Natural killer cell (primary cell): ENCODE data around the gene LILRB3. TPM values are rescaled to one million over a fixed set of nuclear protein-coding genes. Genes with fewer than 3 reads are reported as not detected.

ENCODE experiments used
- ATAC-seq, 3 donors: fragments of 150-1000 bp in 2 of 3; fragments of 200-7000 bp in 1 of 3; cut with Tn5 transposase; 1 replicate in 1 of 3; 2 replicates in 2 of 3; pipeline ENCODE4 v1.10.0; 2021; ENCODE audit warnings: mild to moderate bottlenecking in 2 of 3, moderate library complexity in 2 of 3
- DNase-seq, 2 donors: peaks; one replicate each; pipeline versions ENCODE4 v3.0.0 to v3.0.0-alpha.2; 2013 to 2021; ENCODE audit warnings: mixed read lengths in 1 of 2
- H3K27ac ChIP-seq: one replicate; pipeline ENCODE4 v1.5.1; 2013; ENCODE audit warnings: mild to moderate bottlenecking, low read length
- H3K27me3 ChIP-seq: one replicate; pipeline ENCODE4 v1.6.1; 2013; ENCODE audit warnings: low read length; ENCODE audit not compliant: control insufficient read depth, insufficient read depth
- H3K36me3 ChIP-seq: one replicate; pipeline ENCODE4 v1.6.1; 2013; ENCODE audit warnings: low read length; ENCODE audit not compliant: control insufficient read depth, insufficient read depth
- H3K4me1 ChIP-seq: one replicate; pipeline ENCODE4 v1.6.1; 2013; ENCODE audit warnings: low read length; ENCODE audit not compliant: control insufficient read depth, insufficient read depth
- H3K4me3 ChIP-seq: one replicate; pipeline ENCODE4 v1.5.1; 2013; ENCODE audit warnings: low read length
- H3K9me3 ChIP-seq: one replicate; pipeline ENCODE4 v1.6.1; 2013; ENCODE audit warnings: low read length; ENCODE audit not compliant: control insufficient read depth, insufficient read depth
- H3K27ac Mint-ChIP-seq, 2 donors: one replicate each; pipeline ENCODE4 v1.8.0; 2022; ENCODE audit warnings: mild to moderate bottlenecking in 2 of 2, mixed read lengths in 2 of 2, moderate library complexity in 1 of 2
- H3K27me3 Mint-ChIP-seq, 2 donors: one replicate each; pipeline ENCODE4 v1.8.0; 2022; ENCODE audit warnings: low read depth in 2 of 2, mixed read lengths in 2 of 2
- H3K36me3 Mint-ChIP-seq: one replicate; pipeline ENCODE4 v1.8.0; 2022; ENCODE audit warnings: mixed read lengths
- H3K4me1 Mint-ChIP-seq, 2 donors: one replicate each; pipeline ENCODE4 v1.8.0; 2022; ENCODE audit warnings: mixed read lengths in 2 of 2
- H3K4me3 Mint-ChIP-seq: one replicate; pipeline ENCODE4 v1.8.0; 2022; ENCODE audit warnings: mild to moderate bottlenecking, moderate library complexity, mixed read lengths
- H3K9me3 Mint-ChIP-seq, 2 donors: one replicate each; pipeline ENCODE4 v1.8.0; 2022; ENCODE audit warnings: mixed read lengths in 2 of 2
- WGBS: methylation state at CpG from one replicate; pipeline ENCODE4 v1.1.7; 2013; ENCODE audit warnings: missing lambda C conversion rate; ENCODE audit not compliant: insufficient coverage; 5-methylcytosine and 5-hydroxymethylcytosine counted together
- intact Hi-C: fragments of 100-400 bp; cut with micrococcal nuclease; formaldehyde crosslinking; loops from one replicate; pipeline ENCODE4 v1.14.2; 2022
- total RNA-seq, 4 donors: library from RNA; stranded (reverse); fragments of 120-200 nt in 1 of 4; gene quantifications; one replicate each; pipeline versions ENCODE4 v1.2.3 to v1.2.4, GENCODE V29; 2013 to 2022
- TF ChIP-seq, protein P1 (sequence below): fragments of 200-600 bp; IDR thresholded peaks from one replicate; pipeline ENCODE4 v1.8.0; 2022; ENCODE audit warnings: antibody characterized with exemption

The LILRB3 gene
- total RNA-seq, 3 donors from 2014 or later (not counting 1 experiment from before 2014, with no cell fraction given), result 6.8 to 12.6 (median 12.6) TPM

DNA sequence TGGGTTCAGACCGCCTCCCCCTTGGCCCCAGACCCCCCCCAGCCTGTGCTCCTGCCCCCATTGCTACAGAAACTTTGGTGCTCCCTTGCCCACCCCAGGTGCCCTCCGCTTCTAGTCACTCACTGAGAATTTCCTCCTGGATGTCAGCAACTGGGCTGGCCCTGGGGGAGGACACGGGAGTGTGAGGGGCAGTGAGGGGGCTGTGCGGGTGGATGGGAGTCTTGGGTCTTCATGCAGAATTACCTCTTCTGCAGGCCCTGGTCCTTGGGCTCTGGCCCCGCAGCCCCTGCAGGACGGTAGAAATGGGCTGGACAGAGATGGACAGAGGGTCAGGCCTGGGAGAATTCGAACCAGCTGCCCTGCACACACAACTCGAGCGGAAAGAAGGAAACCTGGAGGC is 29.4 kb upstream of the LILRB3 start:
- peaks cover 9 to 19% of the 10 kb centered on the region in 2 donors for H3K27me3 Mint-ChIP-seq
- no peaks in the 10 kb centered on the region for H3K36me3 Mint-ChIP-seq
- Histone ChIP-seq H3K36me3 (no peaks in the 10 kb centered on the region), H3K4me3 (no peak overlapping the region), H3K4me1 (peaks cover 14% of the 10 kb centered on the region), H3K27me3 (no peaks in the 10 kb centered on the region), H3K9me3 (no peaks in the 10 kb centered on the region), H3K27ac (no peak overlapping the region)
- TF ChIP-seq, protein P1, sequence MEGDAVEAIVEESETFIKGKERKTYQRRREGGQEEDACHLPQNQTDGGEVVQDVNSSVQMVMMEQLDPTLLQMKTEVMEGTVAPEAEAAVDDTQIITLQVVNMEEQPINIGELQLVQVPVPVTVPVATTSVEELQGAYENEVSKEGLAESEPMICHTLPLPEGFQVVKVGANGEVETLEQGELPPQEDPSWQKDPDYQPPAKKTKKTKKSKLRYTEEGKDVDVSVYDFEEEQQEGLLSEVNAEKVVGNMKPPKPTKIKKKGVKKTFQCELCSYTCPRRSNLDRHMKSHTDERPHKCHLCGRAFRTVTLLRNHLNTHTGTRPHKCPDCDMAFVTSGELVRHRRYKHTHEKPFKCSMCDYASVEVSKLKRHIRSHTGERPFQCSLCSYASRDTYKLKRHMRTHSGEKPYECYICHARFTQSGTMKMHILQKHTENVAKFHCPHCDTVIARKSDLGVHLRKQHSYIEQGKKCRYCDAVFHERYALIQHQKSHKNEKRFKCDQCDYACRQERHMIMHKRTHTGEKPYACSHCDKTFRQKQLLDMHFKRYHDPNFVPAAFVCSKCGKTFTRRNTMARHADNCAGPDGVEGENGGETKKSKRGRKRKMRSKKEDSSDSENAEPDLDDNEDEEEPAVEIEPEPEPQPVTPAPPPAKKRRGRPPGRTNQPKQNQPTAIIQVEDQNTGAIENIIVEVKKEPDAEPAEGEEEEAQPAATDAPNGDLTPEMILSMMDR, result no peak
- no peak for ATAC-seq
- 86% methylated on average over 9 of the region's 9 CpGs for WGBS
- intact Hi-C loops, result no loop called here
- no peak overlapping the region for H3K27ac Mint-ChIP-seq
- peaks cover 11 to 12% of the 10 kb centered on the region in 2 donors for H3K4me1 Mint-ChIP-seq
- H3K9me3 Mint-ChIP-seq, result no peaks in the 10 kb centered on the region
- no peak for DNase-seq
- no peak overlapping the region for H3K4me3 Mint-ChIP-seq

DNA sequence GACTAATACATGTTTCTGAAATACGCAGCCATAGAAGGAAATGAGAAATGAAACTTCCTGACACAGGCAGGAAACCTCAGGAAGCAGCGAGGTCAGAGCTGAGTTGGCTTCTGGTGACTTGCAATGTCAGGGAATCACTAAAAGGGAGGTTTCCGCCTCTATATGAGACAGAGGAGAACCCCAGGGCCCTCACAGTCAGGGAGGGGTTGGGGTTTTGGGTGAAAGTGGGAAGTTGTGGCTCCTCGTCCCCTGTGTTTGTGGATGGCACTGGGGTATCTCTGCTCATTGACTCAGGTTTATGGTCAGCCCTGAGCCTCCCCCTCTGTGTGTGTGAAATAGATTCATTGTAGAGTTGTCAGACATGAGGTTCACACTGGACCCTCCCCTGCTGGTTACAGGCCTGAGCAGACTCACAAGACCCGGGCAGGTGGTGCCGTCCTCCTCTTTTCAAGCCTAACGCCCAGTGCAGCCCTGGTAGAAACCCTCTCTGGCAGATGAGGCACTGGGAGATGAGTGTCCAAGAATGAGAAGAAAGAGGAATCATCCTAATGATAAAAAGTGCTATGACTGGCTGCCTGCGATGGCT is 25.3 kb upstream of the LILRB3 start:
- H3K4me3 ChIP-seq, result no peak overlapping the region
- no peaks in the 10 kb centered on the region for H3K36me3 ChIP-seq
- H3K27ac ChIP-seq, result no peak overlapping the region
- 25% methylated on average over 8 of the region's 8 CpGs for WGBS
- intact Hi-C loops, result no loop called here
- Mint-ChIP-seq H3K4me1 (peaks cover 11 to 12% of the 10 kb centered on the region in 2 donors), H3K9me3 (no peaks in the 10 kb centered on the region), H3K27ac (peak overlapping the region; percentile 7 to 58), H3K36me3 (no peaks in the 10 kb centered on the region), H3K4me3 (peak overlapping the region; percentile 45), H3K27me3 (peaks cover 6 to 13% of the 10 kb centered on the region in 2 donors)
- peak in 1 of 2 donors; percentile 32 for DNase-seq
- TF ChIP-seq, protein P1, result no peak
- ATAC-seq, result peak; percentile 77 to 86 (median 84)
- no peaks in the 10 kb centered on the region for H3K27me3 ChIP-seq
- no peaks in the 10 kb centered on the region for H3K9me3 ChIP-seq
- H3K4me1 ChIP-seq, result peaks cover 17% of the 10 kb centered on the region

DNA sequence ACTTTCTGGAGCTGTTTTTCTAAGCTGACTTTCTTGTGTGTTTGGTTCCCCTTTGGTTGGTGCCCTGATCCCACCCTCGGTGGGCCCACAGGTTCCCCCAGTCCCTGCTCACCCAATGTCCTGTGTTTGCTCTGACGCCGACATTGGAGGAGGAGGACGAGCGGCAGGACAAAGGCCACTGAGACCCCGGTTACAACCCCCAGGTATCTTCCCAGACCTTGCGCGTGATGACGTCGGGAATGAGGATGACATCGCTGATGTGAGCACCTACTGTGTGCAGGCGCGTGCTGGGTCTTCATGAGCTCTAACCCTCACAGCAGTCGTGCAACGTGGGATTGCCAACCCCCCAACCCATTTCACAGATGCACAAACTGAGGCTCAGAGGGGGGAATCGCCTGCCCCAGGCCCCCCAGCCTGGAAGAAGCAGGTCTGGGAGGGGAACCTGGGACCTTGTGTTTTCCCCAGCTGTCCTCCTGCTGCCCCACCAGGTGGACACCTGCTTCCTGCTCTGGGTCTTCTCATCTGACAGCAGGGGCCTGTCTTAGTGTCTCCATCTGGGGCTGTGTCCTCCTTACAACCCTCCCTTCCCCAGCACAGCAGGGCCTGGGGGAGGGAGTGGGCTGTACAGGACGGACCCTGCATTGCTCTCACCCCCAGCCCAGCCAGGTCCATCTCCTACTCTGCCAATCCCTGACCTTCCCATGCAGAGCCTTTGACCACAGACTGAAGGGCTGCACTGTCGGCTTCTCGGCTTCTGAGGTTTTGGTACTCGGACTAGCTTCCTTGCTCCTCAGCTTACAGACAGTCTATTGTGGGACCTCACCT is 24.5 kb upstream of the LILRB3 start:
- DNase-seq (no peak), ATAC-seq (no peak)
- intact Hi-C loops, result loop anchor here (2.0 kb wide), 1 partner anchor 25 kb away; the partner anchor contains the start of gene LILRB3
- Mint-ChIP-seq H3K4me1 (peaks cover 11 to 12% of the 10 kb centered on the region in 2 donors), H3K27me3 (peaks cover 5 to 6% of the 10 kb centered on the region in 2 donors), H3K27ac (peak overlapping the region; percentile 7 to 58), H3K36me3 (no peaks in the 10 kb centered on the region), H3K4me3 (peak overlapping the region; percentile 45), H3K9me3 (no peaks in the 10 kb centered on the region)
- WGBS, result 73% methylated on average over 20 of the region's 20 CpGs
- TF ChIP-seq, protein P1, result no peak
- no peaks in the 10 kb centered on the region for H3K27me3 ChIP-seq
- H3K4me3 ChIP-seq, result no peak overlapping the region
- no peaks in the 10 kb centered on the region for H3K36me3 ChIP-seq
- H3K9me3 ChIP-seq, result no peaks in the 10 kb centered on the region
- H3K27ac ChIP-seq, result peak overlapping the region; percentile 25
- H3K4me1 ChIP-seq, result peaks cover 17% of the 10 kb centered on the region
